Choroid plexus epithelial cell (primary cell): ENCODE measurements around the gene FAM162B.
A peak's percentile ranks its signal among the peaks of the same experiment; 100 is the strongest.
"Not testable (repeated sequence)": the region's sequence is repeated elsewhere in the genome, so short reads cannot be mapped to it uniquely, and the experiment has no call there.

ENCODE experiments used
- DNase-seq: peaks from one replicate; pipeline ENCODE4 v3.0.0-alpha.2; 2010; ENCODE audit warnings: low read depth
- H3K4me3 ChIP-seq: 2 replicates; pipeline ENCODE4 v1.5.1; 2011; ENCODE audit warnings: low read depth, mild to moderate bottlenecking, control low read depth, low read length, moderate library complexity
- TF ChIP-seq, protein P1 (sequence below): conservative IDR thresholded peaks from 2 replicates; pipeline ENCODE4 v1.5.1; 2011; ENCODE audit warnings: low read depth, mild to moderate bottlenecking, control low read depth, inconsistent platforms, low read length, moderate library complexity

Gene FAM162B

DNA sequence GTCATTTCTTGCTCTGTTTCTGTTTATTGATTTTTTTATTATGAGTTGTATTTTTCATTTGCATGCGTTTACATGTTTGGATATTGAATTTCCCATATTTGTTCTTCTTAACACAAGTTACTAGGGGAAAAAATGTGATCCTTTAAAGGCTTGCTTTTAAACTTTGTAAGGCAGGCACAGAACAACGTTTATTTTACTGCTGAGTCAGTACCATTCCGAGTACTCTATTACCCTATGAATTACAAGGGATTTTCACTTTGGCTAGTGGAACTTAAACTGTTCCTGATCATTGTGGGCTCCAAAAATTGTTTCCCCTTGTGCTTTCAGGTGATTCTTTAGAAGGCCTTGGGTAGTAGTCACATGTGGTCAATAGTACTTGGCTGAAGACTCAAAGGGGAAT is 28.5 kb downstream of the FAM162B start:
- no peak for DNase-seq
- TF ChIP-seq, protein P1, sequence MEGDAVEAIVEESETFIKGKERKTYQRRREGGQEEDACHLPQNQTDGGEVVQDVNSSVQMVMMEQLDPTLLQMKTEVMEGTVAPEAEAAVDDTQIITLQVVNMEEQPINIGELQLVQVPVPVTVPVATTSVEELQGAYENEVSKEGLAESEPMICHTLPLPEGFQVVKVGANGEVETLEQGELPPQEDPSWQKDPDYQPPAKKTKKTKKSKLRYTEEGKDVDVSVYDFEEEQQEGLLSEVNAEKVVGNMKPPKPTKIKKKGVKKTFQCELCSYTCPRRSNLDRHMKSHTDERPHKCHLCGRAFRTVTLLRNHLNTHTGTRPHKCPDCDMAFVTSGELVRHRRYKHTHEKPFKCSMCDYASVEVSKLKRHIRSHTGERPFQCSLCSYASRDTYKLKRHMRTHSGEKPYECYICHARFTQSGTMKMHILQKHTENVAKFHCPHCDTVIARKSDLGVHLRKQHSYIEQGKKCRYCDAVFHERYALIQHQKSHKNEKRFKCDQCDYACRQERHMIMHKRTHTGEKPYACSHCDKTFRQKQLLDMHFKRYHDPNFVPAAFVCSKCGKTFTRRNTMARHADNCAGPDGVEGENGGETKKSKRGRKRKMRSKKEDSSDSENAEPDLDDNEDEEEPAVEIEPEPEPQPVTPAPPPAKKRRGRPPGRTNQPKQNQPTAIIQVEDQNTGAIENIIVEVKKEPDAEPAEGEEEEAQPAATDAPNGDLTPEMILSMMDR = no peak
- no peak overlapping the region for H3K4me3 ChIP-seq

DNA sequence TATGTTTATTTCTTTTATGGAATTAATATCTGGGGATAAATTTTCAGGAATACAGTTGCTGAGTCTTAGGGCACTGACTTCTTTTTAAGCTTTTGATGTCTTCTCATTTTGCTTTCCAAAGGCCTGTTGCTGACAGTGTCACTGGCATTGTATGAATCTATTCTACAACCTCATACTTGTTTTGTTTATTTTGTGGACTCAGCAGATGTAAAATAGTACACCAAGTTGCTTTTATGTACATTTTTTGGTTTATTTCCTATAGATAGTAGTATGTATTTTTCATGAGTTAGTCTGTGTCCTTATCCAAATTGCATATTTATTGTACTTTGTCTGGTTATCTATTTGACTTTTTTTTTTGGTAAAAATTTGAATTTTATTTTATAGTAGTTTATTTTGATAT is 35.0 kb downstream of the FAM162B start:
- no peak for DNase-seq
- no peak overlapping the region for H3K4me3 ChIP-seq
- TF ChIP-seq, protein P1 = no peak

DNA sequence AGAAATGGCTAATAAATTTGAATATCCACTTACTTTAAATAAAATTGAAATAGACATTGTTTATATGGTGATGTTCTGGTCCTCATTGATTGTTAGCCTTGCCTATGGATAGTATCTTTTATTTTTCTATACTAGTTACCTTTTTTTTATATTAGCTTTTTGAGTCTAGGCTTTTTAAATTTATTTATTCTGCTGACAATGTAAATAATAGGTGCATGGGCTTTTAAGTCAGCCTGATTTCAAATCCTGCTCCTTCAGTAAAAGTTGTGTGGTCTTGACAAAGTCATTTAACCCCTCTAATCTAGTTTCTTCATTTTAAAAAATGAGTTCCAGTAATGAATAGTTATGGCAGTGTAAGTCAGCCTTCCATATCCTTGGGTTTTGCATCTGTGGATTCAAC is 38.6 kb downstream of the FAM162B start:
- DNase-seq = no peak
- H3K4me3 ChIP-seq = no peak overlapping the region
- TF ChIP-seq, protein P1 = no peak

DNA sequence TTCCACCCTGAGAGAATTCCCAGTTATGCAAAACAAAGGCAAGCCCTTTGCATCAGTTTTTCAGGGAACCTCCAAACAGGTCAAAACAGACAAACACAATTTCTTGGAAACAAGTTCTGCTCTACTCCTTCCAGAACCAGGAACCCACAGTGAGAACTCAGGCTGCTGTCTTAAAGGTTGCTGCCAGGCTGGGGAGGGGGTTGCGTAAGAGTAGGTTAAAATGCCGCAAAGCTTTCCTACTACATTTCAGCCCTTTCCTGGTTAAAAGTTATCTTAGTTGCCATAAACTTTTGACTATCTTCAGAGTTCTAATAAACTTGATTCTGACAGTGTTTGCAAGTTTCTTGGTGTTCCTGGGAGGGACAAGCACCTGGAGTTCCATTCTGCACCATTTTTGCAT is 50.8 kb downstream of the FAM162B start:
- TF ChIP-seq, protein P1 = no peak
- DNase-seq = peak; percentile 3

DNA sequence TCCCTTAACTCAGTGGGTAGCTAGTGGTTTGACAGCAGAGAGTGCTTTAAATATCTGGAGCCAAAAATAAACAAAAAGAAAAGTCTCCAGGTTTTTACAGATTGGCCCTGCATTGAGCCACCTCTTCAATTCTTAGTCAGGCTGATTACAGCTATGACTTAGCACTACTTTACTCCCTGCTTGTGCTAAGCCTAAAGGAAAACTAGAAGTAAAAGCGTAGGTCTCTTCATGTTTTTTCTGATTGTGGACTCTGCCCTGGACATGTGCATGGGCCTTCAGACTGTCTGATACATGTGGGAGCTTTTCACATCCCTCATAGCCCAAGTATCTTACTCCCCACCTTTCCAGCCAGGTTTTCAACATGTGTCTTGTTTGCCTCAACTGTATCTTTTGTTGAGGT is 51.2 kb downstream of the FAM162B start:
- TF ChIP-seq, protein P1 = no peak
- H3K4me3 ChIP-seq = no peak overlapping the region
- DNase-seq = no peak

More for the DNA sequence above, 50.8 kb downstream of the FAM162B start:
- H3K4me3 ChIP-seq = no peak overlapping the region

DNA sequence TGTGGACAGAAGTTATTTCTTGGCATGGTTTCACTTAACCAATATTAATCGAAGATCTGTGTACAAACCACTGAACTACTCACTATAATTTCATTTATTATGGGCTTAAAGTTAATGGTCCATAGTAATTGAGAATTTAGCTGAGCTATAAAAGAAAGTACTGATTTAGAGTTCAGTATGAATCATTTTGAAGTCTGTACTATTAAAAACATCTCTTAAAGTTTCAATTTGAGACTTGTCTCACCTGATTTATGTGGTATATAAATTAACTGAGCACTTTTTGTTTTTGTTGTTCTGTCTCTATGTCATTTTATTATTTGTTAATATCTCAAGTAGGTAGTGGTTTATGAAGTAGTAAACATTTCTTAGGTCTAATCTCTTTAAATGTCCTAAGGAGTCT is 59.6 kb downstream of the FAM162B start:
- DNase-seq = no peak
- H3K4me3 ChIP-seq = no peak overlapping the region
- TF ChIP-seq, protein P1 = no peak

DNA sequence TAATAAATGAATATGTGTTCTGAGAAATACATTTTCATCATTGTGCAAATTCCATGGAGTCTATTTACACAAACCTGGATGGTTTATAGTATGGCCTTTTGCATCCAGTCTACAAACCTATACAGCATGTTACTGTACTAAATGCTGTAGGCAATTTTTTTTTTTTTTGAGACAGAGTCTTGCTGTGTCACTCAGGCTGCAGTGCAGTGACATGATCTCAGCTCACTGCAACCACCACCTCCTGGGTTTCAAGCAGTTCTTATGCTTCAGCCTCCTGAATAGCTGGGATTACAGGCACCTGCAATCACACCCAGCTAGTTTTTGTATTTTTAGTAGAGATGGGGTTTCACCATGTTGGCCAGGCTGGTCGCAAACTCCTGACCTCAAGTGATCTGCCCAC is 61.6 kb downstream of the FAM162B start:
- DNase-seq, H3K4me3 ChIP-seq: not testable (repeated sequence)
